ENCODE results near the gene CRTC3.
A peak's percentile ranks its signal among the peaks of the same experiment; 100 is the strongest.

Gene CRTC3, protein sequence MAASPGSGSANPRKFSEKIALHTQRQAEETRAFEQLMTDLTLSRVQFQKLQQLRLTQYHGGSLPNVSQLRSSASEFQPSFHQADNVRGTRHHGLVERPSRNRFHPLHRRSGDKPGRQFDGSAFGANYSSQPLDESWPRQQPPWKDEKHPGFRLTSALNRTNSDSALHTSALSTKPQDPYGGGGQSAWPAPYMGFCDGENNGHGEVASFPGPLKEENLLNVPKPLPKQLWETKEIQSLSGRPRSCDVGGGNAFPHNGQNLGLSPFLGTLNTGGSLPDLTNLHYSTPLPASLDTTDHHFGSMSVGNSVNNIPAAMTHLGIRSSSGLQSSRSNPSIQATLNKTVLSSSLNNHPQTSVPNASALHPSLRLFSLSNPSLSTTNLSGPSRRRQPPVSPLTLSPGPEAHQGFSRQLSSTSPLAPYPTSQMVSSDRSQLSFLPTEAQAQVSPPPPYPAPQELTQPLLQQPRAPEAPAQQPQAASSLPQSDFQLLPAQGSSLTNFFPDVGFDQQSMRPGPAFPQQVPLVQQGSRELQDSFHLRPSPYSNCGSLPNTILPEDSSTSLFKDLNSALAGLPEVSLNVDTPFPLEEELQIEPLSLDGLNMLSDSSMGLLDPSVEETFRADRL

DNA sequence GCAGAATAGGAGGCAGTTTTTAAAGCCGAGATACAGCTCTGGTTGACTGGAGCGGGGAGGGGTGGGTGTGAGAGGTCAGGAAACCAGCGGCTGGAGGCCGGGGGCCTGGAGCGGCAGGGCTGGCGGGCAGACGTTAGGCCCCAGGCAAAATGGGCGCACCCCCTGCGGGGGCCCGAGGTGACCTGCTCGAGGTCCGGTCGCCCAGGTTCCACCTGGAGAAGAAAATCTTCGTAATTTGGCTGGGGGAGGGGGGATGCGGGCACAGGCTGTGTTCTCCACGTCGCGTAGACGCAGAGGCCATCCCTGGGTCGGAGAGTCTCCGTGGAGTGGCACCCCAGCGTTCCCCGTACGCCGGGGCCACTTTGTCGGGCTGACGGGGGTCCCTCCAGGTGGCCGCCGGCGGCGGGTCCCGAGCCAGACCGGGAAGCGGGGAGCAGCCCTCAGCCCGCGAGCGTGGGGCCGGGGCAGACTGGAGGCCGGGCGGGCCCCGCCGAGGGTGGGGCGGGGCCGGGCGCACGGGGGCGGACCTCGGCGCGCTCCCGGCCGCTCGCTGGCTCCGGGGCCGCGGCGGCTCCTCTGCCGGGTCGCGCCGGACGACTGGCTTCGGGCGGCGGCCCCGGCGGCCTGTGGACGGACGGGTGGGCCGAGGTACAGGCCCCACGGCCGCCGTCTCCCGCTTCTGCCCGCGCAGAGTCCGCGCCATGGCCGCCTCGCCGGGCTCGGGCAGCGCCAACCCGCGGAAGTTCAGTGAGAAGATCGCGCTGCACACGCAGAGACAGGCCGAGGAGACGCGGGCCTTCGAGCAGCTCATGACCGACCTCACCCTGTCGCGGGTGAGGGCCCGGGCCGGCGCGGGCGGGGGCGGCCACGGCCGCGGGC, at the start of gene CRTC3:
CRTC3 (plus strand) TSS at position 553 of the 879 bp plus-strand sequence; CDS start at position 702, 149 bp downstream.
- Histone ChIP-seq H3K4me1 (ENCODE audit: insufficient read depth, low read length) (peaks cover 9% of the 10 kb centered on the region), H3K9me3 (ENCODE audit: low read length) (no peaks in the 10 kb centered on the region), H3K4me3 (ENCODE audit: low read length) (peak within 1 kb of the TSS; percentile 59), H3K36me3 (ENCODE audit: insufficient read depth, low read length) (no peaks in the 10 kb centered on the region), H3K27me3 (ENCODE audit: insufficient read depth, low read length) (no peaks in the 10 kb centered on the region), H2AFZ (ENCODE audit: low read depth, low read length) (peak within 1 kb of the TSS; percentile 96)

DNA sequence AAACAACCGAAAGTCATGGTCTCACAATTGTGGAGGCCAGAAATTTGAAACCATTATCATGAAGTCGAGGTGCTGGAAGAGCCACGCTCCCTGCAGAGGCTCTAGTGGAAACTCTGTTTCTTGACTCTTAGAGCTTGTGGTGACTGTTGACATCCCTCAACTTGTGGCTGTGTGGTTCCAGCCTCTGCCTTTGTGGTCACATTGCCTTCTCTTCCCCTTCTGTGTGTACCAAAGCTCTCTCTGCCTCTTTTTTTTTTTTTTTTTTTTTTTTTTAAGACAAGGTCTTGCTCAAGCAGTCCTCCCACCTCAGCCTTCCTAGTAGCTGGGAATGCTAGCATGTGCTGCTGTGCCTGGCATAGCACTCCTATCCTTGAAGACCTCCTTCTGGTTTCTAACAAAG, 48.7 kb upstream of the CRTC3 start:
- H3K27me3 ChIP-seq (ENCODE audit: insufficient read depth, low read length), result no peaks in the 10 kb centered on the region
- no peak overlapping the region for H2AFZ ChIP-seq (ENCODE audit: low read depth, low read length)
- no peak overlapping the region for H3K4me3 ChIP-seq (ENCODE audit: low read length)
- H3K36me3 ChIP-seq (ENCODE audit: insufficient read depth, low read length), result peaks cover 61% of the 10 kb centered on the region
- H3K4me1 ChIP-seq (ENCODE audit: insufficient read depth, low read length), result no peaks in the 10 kb centered on the region
- H3K9me3 ChIP-seq (ENCODE audit: low read length), result no peaks in the 10 kb centered on the region

DNA sequence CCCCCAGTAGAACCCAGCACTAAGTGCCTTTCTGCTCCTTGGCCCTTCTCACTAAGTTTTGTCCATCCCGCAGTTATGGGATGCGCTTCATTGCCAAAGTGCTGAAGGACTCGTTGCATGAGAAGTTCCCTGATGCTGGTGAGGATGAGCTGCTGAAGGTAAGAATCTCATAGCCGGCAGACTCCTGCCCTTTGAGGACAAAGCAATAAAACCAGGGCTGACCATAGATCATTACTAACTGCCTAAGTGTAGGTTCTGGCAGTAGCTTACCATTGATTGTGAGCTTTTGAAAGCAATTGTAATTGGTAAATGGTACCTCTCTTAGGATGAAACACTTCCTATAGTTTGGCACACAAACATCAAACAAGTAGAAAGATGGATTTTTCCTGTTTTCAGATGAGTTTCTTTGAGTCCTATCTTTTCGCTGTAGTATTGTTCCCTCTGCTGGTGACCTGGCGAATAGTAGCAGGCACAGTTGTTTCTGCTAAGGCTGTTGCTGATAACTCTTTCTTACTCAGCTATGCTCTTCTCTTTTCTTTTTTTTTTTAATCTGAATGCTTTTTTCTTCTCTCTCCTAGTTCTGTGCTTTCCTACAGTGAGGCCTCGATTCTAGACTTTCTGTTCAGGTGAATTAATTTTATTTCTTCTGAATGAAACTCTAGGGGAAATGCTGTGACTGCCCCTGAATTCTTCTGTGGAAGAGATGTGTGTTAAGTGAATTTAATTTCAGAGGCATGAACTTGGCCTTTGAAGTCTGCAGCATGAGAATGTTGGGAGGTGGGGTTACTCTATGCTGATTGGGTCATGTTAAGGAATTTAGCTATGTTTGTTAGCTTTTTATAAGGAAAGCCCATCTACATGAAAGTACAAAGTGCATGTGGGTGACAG, 47.4 kb upstream of the CRTC3 start:
- H2AFZ ChIP-seq (ENCODE audit: low read depth, low read length), result no peak overlapping the region
- no peaks in the 10 kb centered on the region for H3K9me3 ChIP-seq (ENCODE audit: low read length)
- H3K36me3 ChIP-seq (ENCODE audit: insufficient read depth, low read length), result peaks cover 66% of the 10 kb centered on the region
- H3K4me3 ChIP-seq (ENCODE audit: low read length), result no peak overlapping the region
- H3K27me3 ChIP-seq (ENCODE audit: insufficient read depth, low read length), result no peaks in the 10 kb centered on the region
- H3K4me1 ChIP-seq (ENCODE audit: insufficient read depth, low read length), result no peaks in the 10 kb centered on the region

DNA sequence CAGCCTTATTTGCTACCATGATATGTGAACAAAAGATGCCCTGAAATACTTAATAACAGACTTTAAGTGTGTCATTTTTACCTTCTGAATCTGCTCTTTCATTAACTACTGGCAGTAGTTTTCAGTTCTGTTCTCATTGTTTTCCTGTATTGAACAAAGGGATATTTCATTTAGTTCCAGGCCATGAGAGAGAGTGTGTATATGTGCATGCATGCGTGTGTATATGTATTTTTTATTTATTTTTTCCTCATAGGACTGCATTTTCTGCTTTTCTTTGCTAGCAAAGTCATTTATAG, 46.8 kb upstream of the CRTC3 start:
- Histone ChIP-seq H3K4me3 (ENCODE audit: low read length) (no peak overlapping the region), H3K4me1 (ENCODE audit: insufficient read depth, low read length) (no peaks in the 10 kb centered on the region), H3K9me3 (ENCODE audit: low read length) (no peaks in the 10 kb centered on the region), H3K36me3 (ENCODE audit: insufficient read depth, low read length) (peaks cover 64% of the 10 kb centered on the region), H2AFZ (ENCODE audit: low read depth, low read length) (no peak overlapping the region), H3K27me3 (ENCODE audit: insufficient read depth, low read length) (no peaks in the 10 kb centered on the region)

DNA sequence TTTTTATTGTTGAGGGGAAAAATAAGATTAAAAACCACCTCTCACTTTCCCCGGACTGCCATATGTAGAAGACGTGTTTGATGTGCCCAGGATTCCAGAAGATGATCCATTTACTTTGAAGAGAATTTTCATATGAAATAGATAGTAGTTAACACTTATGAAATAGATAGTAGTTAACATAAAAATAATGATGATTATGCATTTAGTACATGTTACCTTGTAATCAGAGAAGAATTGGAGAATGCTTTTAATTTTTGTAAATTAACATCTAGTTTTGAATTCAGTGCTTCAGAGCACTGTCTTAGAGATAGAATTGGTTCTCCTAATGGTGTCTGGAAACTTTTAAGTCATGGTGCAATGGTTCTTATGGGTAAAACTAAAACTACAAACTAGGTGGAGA, 46.1 kb upstream of the CRTC3 start:
- Histone ChIP-seq H3K4me3 (ENCODE audit: low read length) (no peak overlapping the region), H3K36me3 (ENCODE audit: insufficient read depth, low read length) (peaks cover 62% of the 10 kb centered on the region), H3K4me1 (ENCODE audit: insufficient read depth, low read length) (no peaks in the 10 kb centered on the region), H3K27me3 (ENCODE audit: insufficient read depth, low read length) (no peaks in the 10 kb centered on the region), H2AFZ (ENCODE audit: low read depth, low read length) (no peak overlapping the region), H3K9me3 (ENCODE audit: low read length) (no peaks in the 10 kb centered on the region)

DNA sequence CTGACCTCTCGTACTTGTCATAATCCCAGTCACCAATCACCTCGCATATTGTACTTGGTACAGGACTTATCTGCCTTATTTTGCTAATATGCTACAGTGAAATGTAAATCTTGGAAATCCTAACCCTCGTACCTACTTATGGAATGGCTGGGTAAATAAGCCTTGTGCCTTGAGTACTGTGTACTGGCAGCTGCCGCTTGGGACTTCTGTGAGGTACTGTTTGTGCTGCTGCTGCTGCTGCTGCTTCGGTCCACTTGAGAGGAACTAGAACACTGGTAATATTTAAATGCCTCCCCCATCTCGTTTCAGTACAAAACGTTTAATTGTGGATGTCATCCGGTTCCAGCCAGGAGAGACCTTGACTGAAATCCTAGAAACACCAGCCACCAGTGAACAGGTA, 42.5 kb upstream of the CRTC3 start:
- Histone ChIP-seq H3K4me3 (ENCODE audit: low read length) (no peak overlapping the region), H2AFZ (ENCODE audit: low read depth, low read length) (no peak overlapping the region), H3K27me3 (ENCODE audit: insufficient read depth, low read length) (no peaks in the 10 kb centered on the region), H3K9me3 (ENCODE audit: low read length) (no peaks in the 10 kb centered on the region), H3K4me1 (ENCODE audit: insufficient read depth, low read length) (no peaks in the 10 kb centered on the region), H3K36me3 (ENCODE audit: insufficient read depth, low read length) (peaks cover 68% of the 10 kb centered on the region)

DNA sequence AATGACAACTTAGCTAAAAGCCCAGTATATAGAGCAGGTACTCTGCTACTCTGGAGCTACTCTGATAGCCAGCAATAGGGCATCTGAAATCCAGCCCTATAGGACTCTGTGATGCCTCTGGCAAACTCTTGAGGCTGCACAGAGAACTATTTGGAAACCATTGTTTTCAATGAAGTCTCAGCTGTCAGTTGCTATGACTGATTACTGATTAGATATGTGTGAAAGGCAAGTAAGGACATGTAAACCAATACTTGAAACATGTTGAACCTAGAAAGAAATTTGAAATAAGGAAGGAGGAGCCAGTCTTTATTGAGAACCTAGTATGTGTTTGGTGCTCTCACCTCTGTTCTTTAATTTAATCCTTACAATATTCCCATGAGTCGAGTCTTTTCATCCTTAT, 40.2 kb upstream of the CRTC3 start:
- no peak overlapping the region for H3K4me3 ChIP-seq (ENCODE audit: low read length)
- H2AFZ ChIP-seq (ENCODE audit: low read depth, low read length), result no peak overlapping the region
- peaks cover 74% of the 10 kb centered on the region for H3K36me3 ChIP-seq (ENCODE audit: insufficient read depth, low read length)
- H3K27me3 ChIP-seq (ENCODE audit: insufficient read depth, low read length), result no peaks in the 10 kb centered on the region
- H3K9me3 ChIP-seq (ENCODE audit: low read length), result no peaks in the 10 kb centered on the region
- no peaks in the 10 kb centered on the region for H3K4me1 ChIP-seq (ENCODE audit: insufficient read depth, low read length)

DNA sequence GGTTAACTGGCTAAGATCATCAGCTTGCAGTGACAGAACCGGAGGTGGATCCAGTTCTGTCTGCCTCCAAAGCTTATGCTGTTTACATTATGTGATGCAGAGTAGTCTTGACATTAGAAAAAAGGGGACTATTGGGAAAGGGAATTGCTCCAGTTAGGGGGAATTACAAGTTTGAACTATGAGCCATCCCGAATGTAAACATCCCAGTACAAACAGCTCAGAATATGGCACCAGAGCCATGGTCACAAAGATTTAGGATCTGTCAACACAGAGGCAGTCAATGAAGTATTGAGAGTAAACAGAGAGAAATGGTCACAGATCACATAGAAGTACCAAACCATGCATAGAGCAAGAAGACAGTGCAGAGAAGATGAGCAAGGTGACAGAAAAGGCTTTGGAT, 39.8 kb upstream of the CRTC3 start:
- peaks cover 78% of the 10 kb centered on the region for H3K36me3 ChIP-seq (ENCODE audit: insufficient read depth, low read length)
- H3K27me3 ChIP-seq (ENCODE audit: insufficient read depth, low read length), result no peaks in the 10 kb centered on the region
- H2AFZ ChIP-seq (ENCODE audit: low read depth, low read length), result no peak overlapping the region
- H3K4me3 ChIP-seq (ENCODE audit: low read length), result no peak overlapping the region
- no peaks in the 10 kb centered on the region for H3K4me1 ChIP-seq (ENCODE audit: insufficient read depth, low read length)
- no peaks in the 10 kb centered on the region for H3K9me3 ChIP-seq (ENCODE audit: low read length)

DNA sequence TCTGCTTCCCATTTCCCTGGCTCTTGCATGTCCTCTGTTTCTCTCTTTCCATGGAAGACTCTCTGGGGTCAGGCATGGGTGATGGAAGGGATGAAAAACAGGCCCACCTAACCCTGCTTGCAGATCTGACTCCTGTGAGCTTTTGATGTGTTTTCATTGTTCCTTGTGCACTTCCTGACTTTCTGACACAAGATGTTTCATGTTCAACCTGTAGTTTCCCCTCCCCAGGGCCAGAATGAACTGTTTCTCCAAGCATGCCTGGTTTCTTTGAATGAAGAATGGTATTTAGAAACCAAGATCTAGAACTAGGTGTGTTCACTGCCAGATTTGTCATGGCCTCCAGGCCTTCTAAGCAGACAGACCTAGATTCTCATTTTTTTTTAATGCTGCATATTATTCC, 36.1 kb upstream of the CRTC3 start:
- Histone ChIP-seq H3K9me3 (ENCODE audit: low read length) (no peaks in the 10 kb centered on the region), H3K4me3 (ENCODE audit: low read length) (no peak overlapping the region), H3K4me1 (ENCODE audit: insufficient read depth, low read length) (no peaks in the 10 kb centered on the region), H3K36me3 (ENCODE audit: insufficient read depth, low read length) (peaks cover 78% of the 10 kb centered on the region), H2AFZ (ENCODE audit: low read depth, low read length) (no peak overlapping the region), H3K27me3 (ENCODE audit: insufficient read depth, low read length) (no peaks in the 10 kb centered on the region)

DNA sequence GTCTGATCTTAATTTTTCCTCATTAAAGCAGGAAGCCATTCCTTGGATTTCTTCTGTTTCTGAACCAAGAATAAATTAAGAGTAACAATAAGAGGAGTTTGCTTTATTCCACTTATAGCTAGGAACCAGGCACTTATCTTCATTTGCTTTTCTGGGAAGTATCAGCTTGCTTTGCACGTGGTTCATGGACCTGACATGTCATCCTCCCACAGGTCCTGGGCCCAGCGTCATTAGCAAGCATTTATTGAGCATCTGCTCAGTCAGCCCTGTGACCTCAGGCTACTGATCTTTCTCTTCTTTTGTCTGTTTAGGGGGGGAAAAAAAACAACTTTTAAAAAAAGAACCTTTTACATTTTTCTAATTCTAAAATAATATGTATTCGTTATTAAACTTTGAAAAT, 34.7 kb upstream of the CRTC3 start:
- H3K27me3 ChIP-seq (ENCODE audit: insufficient read depth, low read length), result no peaks in the 10 kb centered on the region
- no peaks in the 10 kb centered on the region for H3K4me1 ChIP-seq (ENCODE audit: insufficient read depth, low read length)
- H3K9me3 ChIP-seq (ENCODE audit: low read length), result no peaks in the 10 kb centered on the region
- peaks cover 80% of the 10 kb centered on the region for H3K36me3 ChIP-seq (ENCODE audit: insufficient read depth, low read length)
- H2AFZ ChIP-seq (ENCODE audit: low read depth, low read length), result no peak overlapping the region
- no peak overlapping the region for H3K4me3 ChIP-seq (ENCODE audit: low read length)

DNA sequence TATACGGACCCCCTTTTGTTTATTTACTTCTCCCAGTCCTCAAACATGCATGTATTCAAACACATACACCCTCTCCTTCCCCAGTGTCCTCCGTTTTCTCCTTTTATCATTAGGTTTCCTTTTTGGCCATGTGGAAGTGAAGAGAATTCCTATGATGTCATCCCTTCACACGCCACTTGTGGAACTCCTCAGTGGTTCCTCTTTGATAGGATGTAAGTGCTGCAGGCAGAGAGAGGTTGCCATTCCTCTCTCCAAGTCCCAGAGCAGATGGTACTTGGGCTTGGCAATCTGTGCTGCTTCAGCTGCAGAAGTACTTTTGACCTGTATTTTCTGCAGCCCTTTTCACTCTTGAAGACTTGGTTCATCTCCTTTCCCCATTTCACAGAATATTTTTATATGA, 32.9 kb upstream of the CRTC3 start:
- Histone ChIP-seq H3K9me3 (ENCODE audit: low read length) (no peaks in the 10 kb centered on the region), H2AFZ (ENCODE audit: low read depth, low read length) (no peak overlapping the region), H3K27me3 (ENCODE audit: insufficient read depth, low read length) (no peaks in the 10 kb centered on the region), H3K36me3 (ENCODE audit: insufficient read depth, low read length) (peaks cover 78% of the 10 kb centered on the region), H3K4me3 (ENCODE audit: low read length) (no peak overlapping the region), H3K4me1 (ENCODE audit: insufficient read depth, low read length) (no peaks in the 10 kb centered on the region)

DNA sequence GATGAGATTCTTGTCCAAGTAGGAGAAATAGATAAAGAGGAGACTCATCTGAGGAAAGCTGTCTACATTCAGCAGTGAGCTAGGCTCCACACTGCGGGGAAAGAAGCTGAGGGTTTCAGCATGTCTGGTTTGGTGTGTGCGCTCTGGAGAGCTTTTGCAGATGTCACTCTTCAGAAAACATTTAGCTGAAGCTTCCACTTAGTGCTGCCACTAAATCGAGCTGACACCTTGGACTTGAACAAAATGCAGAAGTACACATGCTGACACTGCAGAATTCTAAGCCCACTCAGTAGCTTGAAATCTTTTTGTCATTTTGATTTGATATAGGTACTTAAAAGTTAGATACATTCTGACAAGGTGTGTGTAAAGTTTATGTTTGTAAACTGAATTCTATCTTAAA, 32.3 kb upstream of the CRTC3 start:
- Histone ChIP-seq H3K4me1 (ENCODE audit: insufficient read depth, low read length) (no peaks in the 10 kb centered on the region), H3K9me3 (ENCODE audit: low read length) (no peaks in the 10 kb centered on the region), H3K4me3 (ENCODE audit: low read length) (no peak overlapping the region), H3K27me3 (ENCODE audit: insufficient read depth, low read length) (no peaks in the 10 kb centered on the region), H3K36me3 (ENCODE audit: insufficient read depth, low read length) (peaks cover 78% of the 10 kb centered on the region), H2AFZ (ENCODE audit: low read depth, low read length) (no peak overlapping the region)

All from neuron (in vitro differentiated cells).